Hepatocyte (in vitro differentiated cells): ENCODE data around the gene EVL. TPM values are rescaled to one million over a fixed set of nuclear protein-coding genes. Genes with fewer than 3 reads are reported as not detected.

Experiments
- DNase-seq: peaks from one replicate; pipeline ENCODE4 v3.0.0-alpha.2; 2016; ENCODE audit warnings: low spot score
- H2AFZ ChIP-seq: fragments of 200-600 bp; sonication (generic); 2 replicates; pipeline ENCODE4 v1.6.0; 2016; ENCODE audit warnings: antibody characterized with exemption, mild to moderate bottlenecking
- H3K27ac ChIP-seq: fragments of 200-600 bp; sonication (generic); 2 replicates; pipeline ENCODE4 v1.5.1; 2016; ENCODE audit warnings: mild to moderate bottlenecking
- H3K27me3 ChIP-seq: fragments of 200-600 bp; sonication (generic); 2 replicates; pipeline ENCODE4 v1.6.1; 2016
- H3K36me3 ChIP-seq: fragments of 200-600 bp; sonication (generic); replicated peaks from 2 replicates; pipeline ENCODE4 v1.5.1; 2016; ENCODE audit warnings: low read depth; ENCODE audit not compliant: insufficient read depth
- H3K4me1 ChIP-seq: fragments of 200-600 bp; sonication (generic); 2 replicates; pipeline ENCODE4 v1.5.1; 2016; ENCODE audit warnings: mild to moderate bottlenecking, moderate library complexity; ENCODE audit not compliant: insufficient read depth
- H3K4me2 ChIP-seq: fragments of 200-600 bp; sonication (generic); 2 replicates; pipeline ENCODE4 v1.6.0; 2016
- H3K4me3 ChIP-seq: fragments of 200-600 bp; sonication (generic); 2 replicates; pipeline ENCODE4 v1.5.1; 2016; ENCODE audit warnings: mild to moderate bottlenecking
- H3K79me2 ChIP-seq: fragments of 200-600 bp; sonication (generic); 2 replicates; pipeline ENCODE4 v1.6.0; 2017; ENCODE audit warnings: mild to moderate bottlenecking
- H3K9me2 ChIP-seq: fragments of 200-600 bp; sonication (generic); replicated peaks from 2 replicates; pipeline ENCODE4 v1.6.0; 2017; ENCODE audit warnings: mild to moderate bottlenecking; ENCODE audit not compliant: insufficient read depth
- H3K9me3 ChIP-seq: fragments of 200-600 bp; sonication (generic); 2 replicates; pipeline ENCODE4 v1.5.1; 2016; ENCODE audit warnings: low read depth, mild to moderate bottlenecking
- H4K20me1 ChIP-seq: fragments of 200-600 bp; sonication (generic); 2 replicates; pipeline ENCODE4 v1.6.0; 2016; ENCODE audit warnings: mild to moderate bottlenecking; ENCODE audit not compliant: insufficient read depth, poor library complexity, severe bottlenecking
- EZH2 ChIP-seq: fragments of 200-600 bp; sonication (generic); IDR thresholded peaks from 2 replicates; pipeline ENCODE4 v1.6.1; 2016; ENCODE audit warnings: antibody characterized with exemption, mild to moderate bottlenecking, borderline replicate concordance
- EZH2phosphoT487 ChIP-seq: fragments of 200-600 bp; sonication (generic); IDR thresholded peaks from one replicate; pipeline ENCODE4 v1.6.1; 2018; ENCODE audit warnings: antibody characterized with exemption, mild to moderate bottlenecking, low read depth, moderate library complexity; ENCODE audit not compliant: unreplicated experiment, severe bottlenecking
- WGBS: methylation state at CpG from one replicate; pipeline ENCODE4 v1.1.6; 2016; ENCODE audit warnings: low lambda C conversion rate; ENCODE audit errors: missing lambda C conversion rate; 5-methylcytosine and 5-hydroxymethylcytosine counted together
- polyA plus RNA-seq: library from polyadenylated mRNA; unstranded; fragments of >200 nt; fragmentation: Nextera tagmentation; extraction: Ambion mirVana; gene quantifications from 2 replicates; pipeline ENCODE4 v1.2.1, GENCODE V29; 2016
- total RNA-seq: library from RNA; depleted of rRNA; stranded (reverse); fragments of >200 nt; gene quantifications from 2 replicates; pipeline ENCODE4 v1.2.3, GENCODE V29; 2014
- TF ChIP-seq, protein P1 (sequence below): fragments of 200-600 bp; sonication (generic); IDR thresholded peaks from 2 replicates; pipeline ENCODE4 v1.5.1; 2016; ENCODE audit warnings: antibody characterized with exemption, mild to moderate bottlenecking; ENCODE audit not compliant: poor library complexity

EVL gene
- total and polyA plus RNA-seq, 2 experiments from 2014 or later, result 60.5 to 77.2 TPM

DNA sequence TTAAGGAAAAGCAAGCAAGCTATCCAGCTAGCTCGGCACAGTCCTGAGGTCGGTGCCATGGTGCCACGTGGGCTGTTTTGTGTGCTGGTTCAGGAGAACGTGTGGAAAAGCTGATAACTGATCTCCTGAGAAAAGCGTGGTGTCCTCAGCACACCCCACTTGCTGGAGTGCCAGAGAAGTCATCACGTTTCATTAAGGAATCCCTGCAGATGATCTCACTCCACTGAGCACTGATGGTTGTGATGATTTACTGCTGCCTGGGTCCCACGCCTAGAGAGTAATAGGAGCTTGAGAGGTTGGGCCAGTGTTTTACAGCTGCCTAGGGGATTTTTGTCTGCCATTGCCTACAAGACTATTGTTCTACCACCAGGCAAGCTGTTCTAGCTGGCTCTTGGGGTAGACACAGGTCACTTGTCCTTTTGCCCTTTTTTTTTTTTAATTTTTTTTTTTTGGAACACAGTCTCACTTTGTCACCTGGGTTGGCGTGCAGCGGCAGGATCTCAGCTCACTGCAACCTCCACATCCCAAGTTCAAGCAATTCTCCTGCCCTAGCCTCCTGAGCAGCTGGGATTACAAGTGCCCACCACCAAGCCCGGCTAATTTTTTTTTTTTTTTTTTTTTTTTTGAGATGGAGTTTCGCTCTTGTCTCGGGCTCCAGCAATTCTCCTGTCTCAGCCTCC, 42.3 kb upstream of the EVL start:
- 88% methylated on average over 12 of the region's 12 CpGs for WGBS
- Histone ChIP-seq H3K9me3 (no peaks in the 10 kb centered on the region), H4K20me1 (peaks cover 6% of the 10 kb centered on the region), H3K27me3 (no peaks in the 10 kb centered on the region), H3K4me2 (no peak overlapping the region), H3K4me3 (no peak overlapping the region), H3K36me3 (no peaks in the 10 kb centered on the region), H2AFZ (no peak overlapping the region), H3K27ac (peak overlapping the region; percentile 82), H3K79me2 (peaks cover 84% of the 10 kb centered on the region), H3K4me1 (peaks cover 49% of the 10 kb centered on the region), H3K9me2 (no peaks in the 10 kb centered on the region)
- DNase-seq, result peak; percentile 55
- TF ChIP-seq, protein P1, sequence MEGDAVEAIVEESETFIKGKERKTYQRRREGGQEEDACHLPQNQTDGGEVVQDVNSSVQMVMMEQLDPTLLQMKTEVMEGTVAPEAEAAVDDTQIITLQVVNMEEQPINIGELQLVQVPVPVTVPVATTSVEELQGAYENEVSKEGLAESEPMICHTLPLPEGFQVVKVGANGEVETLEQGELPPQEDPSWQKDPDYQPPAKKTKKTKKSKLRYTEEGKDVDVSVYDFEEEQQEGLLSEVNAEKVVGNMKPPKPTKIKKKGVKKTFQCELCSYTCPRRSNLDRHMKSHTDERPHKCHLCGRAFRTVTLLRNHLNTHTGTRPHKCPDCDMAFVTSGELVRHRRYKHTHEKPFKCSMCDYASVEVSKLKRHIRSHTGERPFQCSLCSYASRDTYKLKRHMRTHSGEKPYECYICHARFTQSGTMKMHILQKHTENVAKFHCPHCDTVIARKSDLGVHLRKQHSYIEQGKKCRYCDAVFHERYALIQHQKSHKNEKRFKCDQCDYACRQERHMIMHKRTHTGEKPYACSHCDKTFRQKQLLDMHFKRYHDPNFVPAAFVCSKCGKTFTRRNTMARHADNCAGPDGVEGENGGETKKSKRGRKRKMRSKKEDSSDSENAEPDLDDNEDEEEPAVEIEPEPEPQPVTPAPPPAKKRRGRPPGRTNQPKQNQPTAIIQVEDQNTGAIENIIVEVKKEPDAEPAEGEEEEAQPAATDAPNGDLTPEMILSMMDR, result no peak
- TF ChIP-seq EZH2 (no peak), EZH2phosphoT487 (no peak)

DNA sequence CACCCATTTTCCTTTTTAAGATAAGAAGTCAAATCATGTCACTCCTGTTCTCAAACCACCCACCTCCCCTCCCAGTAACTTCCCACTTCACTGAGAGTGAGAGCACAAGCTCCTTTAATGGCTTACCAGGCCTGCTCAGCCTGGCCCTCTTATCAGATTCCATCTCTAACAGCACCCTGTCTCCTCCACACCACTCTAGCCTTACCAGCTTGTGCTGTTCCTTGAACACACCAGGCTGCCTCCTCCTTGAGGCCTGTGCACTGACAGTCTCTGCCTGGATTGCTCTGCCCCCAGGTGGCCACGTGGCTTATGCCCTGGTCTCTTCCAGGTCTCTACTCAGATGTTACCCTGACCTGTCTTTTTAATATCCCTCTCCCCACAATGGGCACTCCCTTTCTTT, 40.1 kb upstream of the EVL start:
- peak overlapping the region; percentile 59 for H3K27ac ChIP-seq
- 7% methylated on average over 1 of the region's 1 CpG for WGBS

DNA sequence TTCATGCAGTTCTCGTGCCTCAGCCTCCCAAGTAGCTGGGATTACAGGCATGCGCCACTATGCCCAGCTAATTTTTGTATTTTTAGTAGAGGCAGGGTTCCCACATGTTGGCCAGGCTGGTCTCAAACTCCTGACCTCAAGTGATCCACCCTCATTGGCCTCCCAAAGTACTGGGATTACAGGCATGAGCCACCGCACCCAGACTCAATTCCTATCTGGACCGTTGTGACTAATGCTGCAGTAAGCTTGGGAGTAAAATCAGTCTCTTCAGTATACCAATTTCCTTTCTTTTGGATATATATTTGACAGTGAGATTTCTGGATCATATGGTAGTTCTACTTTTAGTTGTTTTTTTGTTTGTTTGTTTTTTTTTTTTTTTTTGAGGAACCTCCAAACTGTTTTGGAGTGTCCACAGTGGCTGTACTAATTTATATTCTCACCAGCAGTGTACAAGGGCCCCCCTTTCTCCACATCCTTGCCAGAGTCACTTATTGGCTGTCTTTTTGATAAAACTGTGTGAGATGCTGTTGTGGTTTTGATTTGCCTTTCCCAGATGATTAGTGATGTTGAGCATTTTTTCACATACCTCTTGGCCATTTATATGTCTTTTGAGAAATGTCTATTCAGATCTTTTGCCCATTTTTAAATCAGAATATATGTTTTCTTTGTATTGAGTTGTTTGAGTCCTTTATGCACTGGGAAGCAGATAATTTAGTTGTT, 37.3 kb upstream of the EVL start:
- H3K9me3 ChIP-seq, result no peaks in the 10 kb centered on the region
- no peak overlapping the region for H2AFZ ChIP-seq
- no peaks in the 10 kb centered on the region for H3K27me3 ChIP-seq
- no peaks in the 10 kb centered on the region for H3K9me2 ChIP-seq
- peaks cover 3% of the 10 kb centered on the region for H4K20me1 ChIP-seq
- H3K4me1 ChIP-seq, result peaks cover 34% of the 10 kb centered on the region
- no peak overlapping the region for H3K27ac ChIP-seq
- no peak for DNase-seq
- no peaks in the 10 kb centered on the region for H3K36me3 ChIP-seq
- peaks cover 89% of the 10 kb centered on the region for H3K79me2 ChIP-seq
- no peak overlapping the region for H3K4me2 ChIP-seq
- no peak overlapping the region for H3K4me3 ChIP-seq
- TF ChIP-seq, protein P1, result no peak
- no peak for TF ChIP-seq EZH2
- TF ChIP-seq EZH2phosphoT487, result no peak
- 92% methylated on average over 4 of the region's 4 CpGs for WGBS

More for the DNA sequence above, 40.1 kb upstream of the EVL start:
- Histone ChIP-seq H3K4me2 (no peak overlapping the region), H3K4me3 (no peak overlapping the region), H2AFZ (no peak overlapping the region), H3K79me2 (peaks cover 95% of the 10 kb centered on the region), H3K4me1 (peaks cover 28% of the 10 kb centered on the region), H3K27me3 (no peaks in the 10 kb centered on the region), H3K36me3 (no peaks in the 10 kb centered on the region), H3K9me2 (no peaks in the 10 kb centered on the region), H3K9me3 (no peaks in the 10 kb centered on the region), H4K20me1 (peaks cover 5% of the 10 kb centered on the region)
- TF ChIP-seq, protein P1, result peak; percentile 38
- TF ChIP-seq EZH2phosphoT487 (no peak), EZH2 (no peak)
- DNase-seq, result peak; percentile 74
